Naive B cell (primary cell): ENCODE data around the gene CD200. TPM values are rescaled to one million over a fixed set of nuclear protein-coding genes. Genes with fewer than 3 reads are reported as not detected.

Source experiments
- ATAC-seq, 2 donors: fragments of 150-1000 bp; cut with Tn5 transposase; 2 replicates each; pipeline ENCODE4 v1.10.0; 2021; ENCODE audit warnings: low read depth in 2 of 2, mild to moderate bottlenecking in 2 of 2, moderate library complexity in 2 of 2
- DNase-seq: peaks from one replicate; pipeline ENCODE4 v3.0.0; 2022
- H3K27ac Mint-ChIP-seq, 6 donors: one replicate each; pipeline ENCODE4 v1.8.0; 2020 to 2022; ENCODE audit warnings: mild to moderate bottlenecking in 6 of 6, mixed read lengths in 6 of 6, moderate library complexity in 5 of 6, inconsistent platforms in 2 of 6
- H3K27me3 Mint-ChIP-seq, 3 donors: one replicate each; pipeline ENCODE4 v1.8.0; 2021 to 2022; ENCODE audit warnings: mixed read lengths in 3 of 3, mild to moderate bottlenecking in 1 of 3
- H3K36me3 Mint-ChIP-seq, 2 donors: one replicate each; pipeline ENCODE4 v1.8.0; 2020 to 2022; ENCODE audit warnings: mixed read lengths in 2 of 2, inconsistent platforms in 1 of 2, mild to moderate bottlenecking in 1 of 2
- H3K4me1 Mint-ChIP-seq, 3 donors: one replicate each; pipeline ENCODE4 v1.8.0; 2020 to 2022; ENCODE audit warnings: mixed read lengths in 3 of 3, inconsistent platforms in 1 of 3, mild to moderate bottlenecking in 1 of 3, moderate library complexity in 1 of 3
- H3K4me3 Mint-ChIP-seq, 8 donors: one replicate each; pipeline ENCODE4 v1.8.0; 2020 to 2022; ENCODE audit warnings: mild to moderate bottlenecking in 8 of 8, mixed read lengths in 8 of 8, moderate library complexity in 8 of 8, inconsistent platforms in 2 of 8
- H3K9me3 Mint-ChIP-seq, 7 donors: one replicate each; pipeline ENCODE4 v1.8.0; 2020 to 2022; ENCODE audit warnings: mixed read lengths in 7 of 7, mild to moderate bottlenecking in 5 of 7, inconsistent platforms in 2 of 7, moderate library complexity in 1 of 7
- polyA plus RNA-seq, 6 donors: library from polyadenylated mRNA; unstranded; fragments of 300-500 nt; fragmentation: Illumina TruSeq; gene quantifications; one replicate each; pipeline ENCODE4 v1.2.3, GENCODE V29; 2021; ENCODE audit warnings: low read depth in 6 of 6

Gene CD200
- polyA plus RNA-seq, 6 donors from 2014 or later = 102 to 329 (median 161) TPM

DNA sequence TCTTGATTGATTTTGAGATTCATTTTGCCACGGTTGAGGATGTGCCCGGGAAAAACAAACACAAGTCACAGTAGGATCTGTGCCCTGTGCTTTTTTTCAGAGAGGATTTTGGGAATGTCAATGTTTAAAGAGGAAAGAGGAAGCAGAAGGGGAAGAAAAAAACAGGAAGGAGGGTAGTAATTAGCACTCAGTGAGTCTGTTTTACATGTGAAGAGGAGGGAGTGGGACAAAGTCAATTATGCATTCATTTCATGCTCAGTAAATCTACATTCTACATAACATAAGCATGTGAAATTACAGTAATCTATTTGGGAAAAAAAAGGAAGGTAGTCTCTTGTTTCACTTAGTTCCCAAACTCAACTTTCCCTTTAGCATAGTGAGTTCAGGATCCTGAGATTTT is 18.3 kb upstream of the CD200 start:
- ATAC-seq = no peak
- H3K4me3 Mint-ChIP-seq = no peak overlapping the region
- peaks cover 1 to 10% (median 6%) of the 10 kb centered on the region in 7 donors for H3K9me3 Mint-ChIP-seq
- no peak overlapping the region for H3K27ac Mint-ChIP-seq
- no peak for DNase-seq
- peaks cover 8 to 13% (median 9%) of the 10 kb centered on the region in 3 donors for H3K4me1 Mint-ChIP-seq
- peaks cover 0 to 18% of the 10 kb centered on the region in 2 donors for H3K36me3 Mint-ChIP-seq
- H3K27me3 Mint-ChIP-seq = no peaks in the 10 kb centered on the region

DNA sequence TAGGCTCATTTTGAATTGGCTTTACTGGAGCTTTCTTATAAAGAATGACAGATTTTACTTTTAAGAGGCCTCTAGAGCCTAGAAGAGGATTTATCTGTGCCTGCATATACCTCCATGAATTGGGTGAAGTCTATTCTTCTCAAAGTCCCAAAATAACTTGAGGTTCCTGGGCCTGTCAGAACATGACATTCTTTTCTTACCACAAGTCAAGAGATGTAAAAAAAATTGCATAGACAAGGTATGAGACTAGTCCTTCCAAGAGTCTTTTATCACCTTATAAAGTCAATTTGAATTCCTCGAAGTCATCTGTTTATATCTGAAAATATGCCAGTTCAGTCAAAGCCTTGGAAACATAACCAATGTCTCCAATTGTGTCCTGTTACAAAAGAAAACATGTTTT is 17.2 kb upstream of the CD200 start:
- no peak for DNase-seq
- Mint-ChIP-seq H3K27ac (no peak overlapping the region), H3K4me1 (peaks cover 8 to 18% (median 13%) of the 10 kb centered on the region in 3 donors)

DNA sequence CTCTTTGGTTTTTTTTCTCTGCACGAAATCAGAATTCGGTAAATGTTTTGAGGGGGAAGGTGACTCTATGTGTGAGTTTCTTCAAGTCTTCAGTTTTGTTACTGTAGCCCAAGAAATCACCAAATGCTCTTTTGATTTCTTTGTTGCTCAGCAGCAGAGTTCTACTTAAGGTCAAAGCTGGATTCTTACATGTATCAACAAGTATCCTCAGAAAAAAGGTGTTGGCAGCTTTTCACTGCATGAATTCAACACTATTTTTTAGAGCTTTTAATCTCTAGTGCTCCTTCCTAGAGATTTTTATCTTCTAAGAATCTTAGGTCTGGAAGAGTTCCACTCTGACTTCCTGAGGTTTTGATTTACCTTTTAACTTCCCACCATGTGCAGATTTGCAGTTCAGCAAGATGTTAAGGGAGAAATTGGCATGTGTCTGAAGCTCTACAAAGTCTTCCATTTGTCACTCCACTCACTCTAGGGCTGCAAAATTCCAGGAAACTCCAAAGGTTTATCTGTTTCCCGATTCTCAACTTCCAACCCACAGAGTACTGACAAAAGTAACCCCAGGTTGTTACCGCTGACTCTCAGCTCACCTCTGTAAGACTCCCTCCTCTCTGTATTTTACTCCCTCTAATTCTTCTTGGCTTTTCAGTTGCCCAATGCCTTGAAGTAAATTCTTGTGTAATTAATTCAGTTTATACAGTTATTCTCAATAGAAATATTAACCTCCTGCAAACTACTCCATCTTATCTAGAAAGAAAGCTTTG is 13.3 kb upstream of the CD200 start:
- Mint-ChIP-seq H3K27ac (no peak overlapping the region), H3K9me3 (peaks cover 0 to 4% (median 0%) of the 10 kb centered on the region in 7 donors)
- ATAC-seq = no peak

More for the DNA sequence above, 17.2 kb upstream of the CD200 start:
- Mint-ChIP-seq H3K9me3 (peaks cover 1 to 10% (median 6%) of the 10 kb centered on the region in 7 donors), H3K27me3 (no peaks in the 10 kb centered on the region), H3K36me3 (peaks cover 0 to 18% of the 10 kb centered on the region in 2 donors), H3K4me3 (no peak overlapping the region)
- no peak for ATAC-seq

DNA sequence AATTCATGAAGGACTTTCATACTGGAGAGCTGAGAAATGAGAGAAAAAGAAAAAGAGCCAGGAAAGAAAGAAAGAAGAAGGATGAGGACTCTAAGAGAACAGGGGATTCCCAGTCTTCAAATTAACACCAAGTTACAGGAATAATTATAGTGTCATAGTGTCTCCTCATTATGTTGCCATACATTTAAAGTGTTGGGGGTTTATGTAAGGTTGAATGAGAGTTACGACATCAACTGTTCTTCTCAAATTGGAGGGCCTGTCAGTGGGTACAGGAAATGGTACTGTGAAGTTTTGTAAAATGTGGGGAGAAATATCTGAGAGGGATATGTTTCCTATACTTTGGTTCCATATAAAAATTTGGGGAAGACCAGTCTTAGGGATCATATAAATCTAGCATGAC is 12.3 kb upstream of the CD200 start:
- DNase-seq (no peak), ATAC-seq (no peak)
- Mint-ChIP-seq H3K27ac (no peak overlapping the region), H3K27me3 (no peaks in the 10 kb centered on the region), H3K36me3 (no peaks in the 10 kb centered on the region), H3K4me3 (no peak overlapping the region), H3K9me3 (no peaks in the 10 kb centered on the region), H3K4me1 (peaks cover 0 to 5% (median 4%) of the 10 kb centered on the region in 3 donors)

More for the DNA sequence above, 13.3 kb upstream of the CD200 start:
- Mint-ChIP-seq H3K36me3 (peaks cover 0 to 7% of the 10 kb centered on the region in 2 donors), H3K4me3 (no peak overlapping the region), H3K4me1 (peaks cover under 1 to 10% (median 8%) of the 10 kb centered on the region in 3 donors), H3K27me3 (no peaks in the 10 kb centered on the region)
- no peak for DNase-seq

DNA sequence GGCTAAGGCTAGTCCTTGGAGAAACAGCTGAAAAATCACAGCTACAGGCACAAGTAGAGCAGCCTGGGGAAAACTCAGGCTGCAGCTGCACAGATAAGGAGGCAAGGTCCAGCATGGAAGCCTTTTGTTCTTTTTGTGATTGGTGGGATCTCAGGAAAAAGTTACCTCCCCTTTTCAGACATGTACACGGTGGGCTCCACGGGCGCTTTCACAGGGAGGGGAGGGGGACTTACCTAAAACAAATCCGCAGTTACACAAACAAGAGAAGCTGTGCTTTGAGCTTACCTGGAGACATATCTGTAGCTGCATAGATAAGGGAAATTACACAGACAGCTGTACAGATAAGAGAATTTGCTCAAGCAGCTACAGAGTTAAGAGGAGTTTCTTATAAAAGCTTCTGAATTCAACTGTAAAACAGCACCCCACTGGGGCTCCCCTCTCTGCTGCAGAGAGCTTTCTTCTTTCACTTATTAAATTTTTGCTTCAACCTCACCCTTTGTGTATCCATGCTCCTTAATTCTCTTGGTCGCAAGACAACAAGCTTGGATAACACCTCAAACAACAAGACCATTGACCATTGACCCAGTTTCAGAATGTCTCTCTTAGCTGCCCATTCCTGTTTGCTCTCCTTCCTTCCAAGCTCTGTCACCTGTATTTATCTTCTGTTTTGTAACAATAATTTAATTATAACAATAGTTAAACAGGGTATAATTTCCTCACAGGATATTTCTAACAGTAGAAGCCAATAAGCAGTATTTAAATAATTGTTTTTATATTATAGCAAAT is 10.9 kb upstream of the CD200 start:
- H3K27ac Mint-ChIP-seq = peak overlapping the region in 1 of 6 donors; percentile 35
- H3K36me3 Mint-ChIP-seq = no peaks in the 10 kb centered on the region

DNA sequence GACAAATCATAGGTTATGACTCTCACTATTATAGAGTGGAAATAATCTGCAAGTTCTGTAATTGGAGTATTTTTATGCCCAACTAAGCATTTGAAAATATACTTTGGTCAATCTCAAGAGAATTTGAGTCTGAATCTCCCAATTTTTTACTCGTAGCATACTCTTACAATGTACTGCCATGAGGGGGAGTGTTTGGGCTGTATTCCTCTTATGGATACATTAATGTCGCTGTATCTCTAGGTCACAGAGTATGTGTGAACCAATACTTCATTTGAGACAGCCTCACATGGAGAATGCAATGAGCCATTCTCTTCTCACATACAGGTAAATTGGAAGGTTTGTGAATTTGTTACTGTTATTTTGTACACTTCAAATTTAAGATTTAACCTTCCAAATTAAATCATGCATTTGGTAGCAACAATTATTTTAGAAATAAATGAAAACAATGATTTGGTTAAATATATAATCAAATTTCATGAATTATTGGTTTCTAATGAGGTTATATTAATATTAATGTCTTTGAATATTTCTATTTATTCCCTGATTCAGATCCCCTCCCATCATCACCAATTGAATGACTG is 5.5 kb upstream of the CD200 start:
- peak; percentile 100 for ATAC-seq
- Mint-ChIP-seq H3K4me3 (peak overlapping the region in 2 of 8 donors; percentile 8 to 51), H3K36me3 (no peaks in the 10 kb centered on the region), H3K27me3 (no peaks in the 10 kb centered on the region), H3K4me1 (peaks cover 12 to 28% (median 13%) of the 10 kb centered on the region in 3 donors), H3K27ac (no peak overlapping the region), H3K9me3 (no peaks in the 10 kb centered on the region)
- DNase-seq = peak; percentile 60

More for the DNA sequence above, 10.9 kb upstream of the CD200 start:
- Mint-ChIP-seq H3K27me3 (no peaks in the 10 kb centered on the region), H3K4me1 (peaks cover 3 to 5% (median 4%) of the 10 kb centered on the region in 3 donors), H3K9me3 (no peaks in the 10 kb centered on the region), H3K4me3 (no peak overlapping the region)
- DNase-seq (no peak), ATAC-seq (no peak)

DNA sequence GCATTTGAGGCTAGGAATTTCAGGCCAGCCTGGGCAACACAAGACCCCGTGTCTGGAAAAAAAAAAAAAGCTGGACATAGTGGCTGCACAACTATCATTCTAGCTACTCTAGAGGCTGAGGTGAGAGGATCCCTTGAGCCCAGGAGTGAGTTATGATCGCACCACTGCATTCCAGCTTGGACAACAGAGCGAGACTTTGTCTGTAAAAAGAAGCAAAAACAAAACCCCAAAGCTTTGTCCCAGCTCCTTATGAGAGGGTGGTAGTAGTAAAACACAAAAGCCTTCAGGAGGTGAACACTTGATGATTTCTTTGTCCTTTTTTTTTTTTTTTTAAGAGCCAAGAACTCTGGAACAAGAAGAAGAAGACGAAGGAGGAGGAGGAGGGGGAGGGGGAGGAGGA is 1.1 kb upstream of the CD200 start:
- H3K27ac Mint-ChIP-seq = peak overlapping the region in 5 of 6 donors; percentile 93 to 97 (median 96)
- DNase-seq = no peak
- H3K36me3 Mint-ChIP-seq = peaks cover 7 to 19% of the 10 kb centered on the region in 2 donors
- no peak for ATAC-seq
- peak overlapping the region; percentile 42 to 99 (median 98) for H3K4me3 Mint-ChIP-seq
- H3K4me1 Mint-ChIP-seq = peaks cover 35 to 50% (median 42%) of the 10 kb centered on the region in 3 donors
- no peaks in the 10 kb centered on the region for H3K9me3 Mint-ChIP-seq
- H3K27me3 Mint-ChIP-seq = no peaks in the 10 kb centered on the region

DNA sequence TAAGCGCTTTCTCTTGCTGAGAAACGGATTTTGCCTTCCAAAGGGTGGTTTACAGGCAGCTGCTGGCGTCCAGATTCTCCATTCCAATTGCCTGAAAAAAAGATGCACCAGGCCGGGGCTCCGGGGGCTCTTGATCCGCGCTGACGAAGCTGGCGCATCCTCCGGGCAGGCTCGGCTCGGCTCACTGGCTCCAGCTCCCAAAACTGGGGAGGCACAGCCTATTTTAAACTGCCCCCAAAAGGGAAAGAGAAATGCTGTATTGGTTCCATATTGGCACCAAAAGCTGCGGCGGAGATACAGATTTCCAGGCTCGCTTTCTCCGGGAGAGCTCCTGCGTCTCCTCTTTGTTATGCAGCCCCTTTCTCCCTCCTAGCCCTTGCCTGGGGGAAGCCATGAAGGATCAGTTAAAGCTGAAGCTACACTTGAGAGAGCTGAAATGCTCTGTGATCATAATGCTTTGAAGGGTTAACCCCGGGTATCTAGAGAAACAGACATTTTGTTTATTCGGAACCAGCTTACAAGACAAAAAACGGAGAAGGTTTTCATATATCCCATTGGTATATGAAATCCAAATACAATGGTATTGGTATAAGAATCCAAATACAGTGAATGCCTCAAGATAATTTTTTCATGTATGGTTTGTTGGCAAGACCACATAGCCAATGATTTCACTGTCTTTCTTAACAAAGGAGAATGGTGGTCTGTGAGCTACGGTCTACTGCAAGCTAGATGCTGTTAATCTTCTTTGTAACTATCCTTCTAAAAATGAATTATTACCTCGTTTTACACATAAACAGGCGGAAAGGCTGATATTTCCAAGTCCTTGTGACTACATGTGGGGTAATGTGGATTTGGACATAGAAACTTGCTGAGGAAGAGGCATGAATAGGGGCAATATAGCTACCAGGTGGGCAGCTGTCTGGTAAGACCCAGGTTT is 693 bp downstream of the CD200 start:
- peak overlapping the region; percentile 93 to 96 (median 94) for H3K27ac Mint-ChIP-seq
- peak overlapping the region; percentile 95 to 99 (median 98) for H3K4me3 Mint-ChIP-seq
- peak; percentile 56 to 59 for ATAC-seq
- peaks cover 7 to 23% of the 10 kb centered on the region in 2 donors for H3K36me3 Mint-ChIP-seq
- peaks cover 44 to 59% (median 57%) of the 10 kb centered on the region in 3 donors for H3K4me1 Mint-ChIP-seq
- no peaks in the 10 kb centered on the region for H3K27me3 Mint-ChIP-seq
- peak; percentile 14 for DNase-seq
- H3K9me3 Mint-ChIP-seq = no peaks in the 10 kb centered on the region

DNA sequence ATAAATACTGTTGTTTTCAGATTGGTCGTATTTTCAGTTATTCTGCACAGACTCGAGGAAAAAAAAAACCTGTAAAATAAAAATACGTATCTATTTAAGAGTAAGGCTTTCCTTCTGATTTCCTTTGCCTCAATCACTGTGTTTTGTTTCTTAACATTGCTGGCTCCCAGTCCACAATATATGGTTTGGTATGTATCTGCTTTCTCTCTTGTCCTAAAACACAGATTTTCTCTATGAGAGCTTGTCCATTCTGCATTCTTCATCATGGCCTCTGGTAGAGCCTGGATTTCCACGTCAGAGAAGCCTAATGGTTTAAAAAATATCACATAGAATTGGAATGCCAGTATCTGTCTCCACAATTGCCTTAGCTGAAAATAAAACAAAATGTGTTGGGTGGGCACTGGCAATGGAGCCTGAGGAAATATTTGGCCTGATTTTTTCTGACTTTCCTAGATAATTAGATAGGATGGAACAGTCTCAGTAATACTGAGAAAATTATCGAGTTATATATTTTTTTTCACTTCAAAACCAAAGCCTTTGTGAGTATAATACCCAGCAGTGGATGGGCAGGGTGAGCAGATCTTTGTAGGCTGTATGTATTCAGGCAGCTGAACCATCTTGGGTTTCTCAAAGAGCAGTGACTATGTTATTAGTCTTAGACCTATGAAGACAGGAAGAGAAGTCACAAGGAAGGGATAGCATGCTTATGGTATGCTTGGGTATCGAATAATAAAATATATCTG is 1.9 kb downstream of the CD200 start:
- DNase-seq = no peak
- Mint-ChIP-seq H3K4me1 (peaks cover 52 to 68% (median 68%) of the 10 kb centered on the region in 3 donors), H3K36me3 (peaks cover 7 to 31% of the 10 kb centered on the region in 2 donors), H3K27ac (peak overlapping the region; percentile 84 to 96 (median 94)), H3K27me3 (no peaks in the 10 kb centered on the region), H3K4me3 (peak overlapping the region; percentile 95 to 99 (median 98)), H3K9me3 (no peaks in the 10 kb centered on the region)
- no peak for ATAC-seq

DNA sequence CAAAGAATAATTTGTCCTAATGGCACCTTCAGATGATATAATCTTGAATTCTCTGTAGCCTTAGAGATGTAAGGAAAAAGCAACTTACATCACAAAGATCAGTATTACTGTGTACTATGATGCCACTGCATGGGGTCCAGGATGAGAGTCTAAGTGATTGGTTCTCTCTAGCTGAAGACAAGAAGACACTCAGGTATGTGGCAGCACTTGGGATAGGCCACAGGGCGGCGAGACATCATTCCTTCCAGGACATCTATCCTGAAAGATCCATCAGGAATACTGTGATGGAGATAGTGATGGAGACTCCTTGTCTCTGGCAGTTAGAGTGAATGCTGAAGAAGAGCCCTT is 2.5 kb downstream of the CD200 start:
- peaks cover 8 to 35% of the 10 kb centered on the region in 2 donors for H3K36me3 Mint-ChIP-seq
- H3K27me3 Mint-ChIP-seq = no peaks in the 10 kb centered on the region
- peak overlapping the region; percentile 62 to 96 (median 94) for H3K27ac Mint-ChIP-seq
- no peaks in the 10 kb centered on the region for H3K9me3 Mint-ChIP-seq
- ATAC-seq (no peak), DNase-seq (no peak)
- peak overlapping the region; percentile 95 to 99 (median 98) for H3K4me3 Mint-ChIP-seq
- peaks cover 54 to 74% (median 66%) of the 10 kb centered on the region in 3 donors for H3K4me1 Mint-ChIP-seq

DNA sequence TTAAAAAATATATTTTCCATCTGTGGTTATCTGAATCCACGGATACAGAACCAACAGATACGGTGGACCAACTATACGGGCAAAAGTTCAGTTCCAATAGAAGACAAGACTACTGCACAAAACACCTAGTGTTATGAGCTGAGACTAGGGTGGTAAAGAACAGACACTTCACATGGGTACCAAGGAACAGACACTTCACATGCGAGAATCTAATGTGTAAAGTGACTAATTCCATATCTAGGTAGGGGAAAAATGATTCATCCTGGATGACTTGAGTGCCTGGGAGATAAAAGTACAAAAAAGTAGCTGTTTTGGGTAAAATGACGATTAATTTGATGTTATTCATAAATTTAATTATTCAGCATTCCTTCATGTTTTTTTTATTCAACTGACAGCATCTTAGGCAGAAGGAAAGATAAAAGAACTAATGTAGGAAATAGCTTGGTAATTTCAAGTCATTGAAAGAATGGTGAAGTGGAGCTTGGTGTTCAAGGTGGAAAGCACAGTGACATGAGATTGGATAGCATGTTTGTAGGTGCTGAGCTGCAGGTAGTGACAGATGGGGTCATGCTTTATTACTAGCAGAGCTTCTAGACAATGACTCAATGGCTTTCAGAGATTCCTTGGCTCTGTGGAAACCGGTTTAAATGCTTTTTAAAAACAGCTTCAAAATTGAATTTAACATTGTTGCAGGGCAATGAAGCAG is 5.2 kb downstream of the CD200 start:
- Mint-ChIP-seq H3K27me3 (no peaks in the 10 kb centered on the region), H3K36me3 (peaks cover 14 to 57% of the 10 kb centered on the region in 2 donors), H3K27ac (peak overlapping the region; percentile 9 to 91 (median 42)), H3K4me1 (peaks cover 61 to 76% (median 68%) of the 10 kb centered on the region in 3 donors), H3K4me3 (peak overlapping the region; percentile 0 to 59 (median 24)), H3K9me3 (peaks cover 0 to 6% (median 2%) of the 10 kb centered on the region in 7 donors)
- no peak for DNase-seq
- ATAC-seq = no peak
